ENCODE measurements around the gene ECSCR.

- TF ChIP-seq POLR2A (IDR thresholded peaks at IDR 0.05) (no peak), CTCF (IDR thresholded peaks at IDR 0.05) (no peak)
Observed at GRCh38 chr5:139481122-139481533, 18.6 kb upstream of the ECSCR start.

All from testis (tissue), 2 donors.